Endodermal cell (in vitro differentiated cells): Measurements from ENCODE around the gene GUCD1. TPM values are rescaled to one million over a fixed set of nuclear protein-coding genes. Genes with fewer than 3 reads are reported as not detected.

Experiments used
- DNase-seq: peaks from one replicate; pipeline ENCODE4 v3.0.0-alpha.2; 2017
- H3K27ac ChIP-seq: 2 replicates; pipeline ENCODE4 v1.5.1; 2013; ENCODE audit warnings: mild to moderate bottlenecking, low read depth, low read length, moderate library complexity
- H3K27me3 ChIP-seq: 2 replicates; pipeline ENCODE4 v1.6.1; 2013; ENCODE audit warnings: mild to moderate bottlenecking, low read length, moderate library complexity; ENCODE audit not compliant: insufficient read depth, control insufficient read depth, poor library complexity, severe bottlenecking
- H3K36me3 ChIP-seq: 2 replicates; pipeline ENCODE4 v1.7.0; 2013; ENCODE audit warnings: mild to moderate bottlenecking, low read length, moderate library complexity; ENCODE audit not compliant: control insufficient read depth, insufficient read depth
- H3K4me1 ChIP-seq: one replicate; pipeline ENCODE4 v1.7.0; 2013; ENCODE audit warnings: low read length; ENCODE audit not compliant: control insufficient read depth, insufficient read depth
- H3K4me3 ChIP-seq: 2 replicates; pipeline ENCODE4 v1.5.1; 2013; ENCODE audit warnings: mild to moderate bottlenecking, low read length, moderate library complexity
- H3K9ac ChIP-seq: 2 replicates; pipeline ENCODE4 v1.6.1; 2013; ENCODE audit warnings: mild to moderate bottlenecking, low read length, moderate library complexity; ENCODE audit not compliant: poor library complexity, severe bottlenecking; ENCODE audit errors: extremely low read depth
- H3K9me3 ChIP-seq: 2 replicates; pipeline ENCODE4 v1.6.1; 2013; ENCODE audit warnings: mild to moderate bottlenecking, low read length, moderate library complexity; ENCODE audit not compliant: control insufficient read depth
- H3K27ac Mint-ChIP-seq: 2 replicates; pipeline ENCODE4 v1.8.0; 2020; ENCODE audit warnings: mixed read lengths
- H3K27me3 Mint-ChIP-seq: 2 replicates; pipeline ENCODE4 v1.8.0; 2021; ENCODE audit warnings: mild to moderate bottlenecking, mixed read lengths; ENCODE audit not compliant: insufficient read depth
- H3K36me3 Mint-ChIP-seq: 2 replicates; pipeline ENCODE4 v1.8.0; 2020; ENCODE audit warnings: low read depth, mixed read lengths
- H3K4me1 Mint-ChIP-seq: 2 replicates; pipeline ENCODE4 v1.8.0; 2020; ENCODE audit warnings: mixed read lengths
- H3K4me3 Mint-ChIP-seq: 2 replicates; pipeline ENCODE4 v1.8.0; 2020; ENCODE audit warnings: mild to moderate bottlenecking, moderate library complexity, mixed read lengths
- H3K9me3 Mint-ChIP-seq: 2 replicates; pipeline ENCODE4 v1.8.0; 2020; ENCODE audit warnings: mild to moderate bottlenecking, mixed read lengths
- WGBS, 2 experiments: methylation state at CpG; one replicate each; pipeline versions ENCODE4 v1.1.5 to v1.1.7; 2013; ENCODE audit warnings: missing lambda C conversion rate in 2 of 2, mixed read lengths in 1 of 2; ENCODE audit not compliant: insufficient coverage in 1 of 2, insufficient read length in 1 of 2; 5-methylcytosine and 5-hydroxymethylcytosine counted together
- total RNA-seq, 2 donors: library from RNA; stranded (reverse); fragmentation: NEBNext Ultra II Directional in 1 of 2; extraction: Animal tissue kit (Norgen Biotek cat#: 25700) in 1 of 2; gene quantifications; 2 replicates in 1 of 2; 3 replicates in 1 of 2; pipeline ENCODE4 v1.2.1, GENCODE V29; 2021
- TF ChIP-seq, protein P1 (sequence below): fragments of 200-600 bp; sonication (generic); conservative IDR thresholded peaks from 2 replicates; pipeline ENCODE4 v1.5.0; 2021; ENCODE audit warnings: antibody characterized with exemption, mild to moderate bottlenecking

The GUCD1 gene
- total RNA-seq, 2 donors from 2014 or later = 64.7 to 73.6 TPM

DNA sequence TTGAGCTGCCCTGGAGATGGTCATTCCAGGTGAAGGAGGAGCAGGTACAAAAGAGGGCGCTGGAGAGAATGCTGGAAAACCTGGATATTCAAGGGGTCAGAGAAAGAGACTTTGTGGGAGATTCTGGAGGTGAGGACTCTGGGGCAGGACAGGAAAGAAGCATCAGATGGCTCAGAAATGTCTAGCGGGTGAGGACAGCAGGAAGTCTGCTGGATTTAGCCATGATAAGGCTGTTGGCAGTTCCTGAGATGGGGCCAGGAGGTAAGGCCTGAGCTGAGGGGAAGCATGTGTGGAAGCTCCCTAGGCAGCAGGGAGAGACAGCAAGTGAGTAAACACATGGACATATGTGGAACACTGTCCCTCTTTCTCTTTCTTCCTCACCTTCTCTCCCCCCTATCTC is 58.3 kb downstream of the GUCD1 start:
- Mint-ChIP-seq H3K4me3 (no peak overlapping the region), H3K9me3 (peaks cover 7% of the 10 kb centered on the region), H3K4me1 (peaks cover 32% of the 10 kb centered on the region)

DNA sequence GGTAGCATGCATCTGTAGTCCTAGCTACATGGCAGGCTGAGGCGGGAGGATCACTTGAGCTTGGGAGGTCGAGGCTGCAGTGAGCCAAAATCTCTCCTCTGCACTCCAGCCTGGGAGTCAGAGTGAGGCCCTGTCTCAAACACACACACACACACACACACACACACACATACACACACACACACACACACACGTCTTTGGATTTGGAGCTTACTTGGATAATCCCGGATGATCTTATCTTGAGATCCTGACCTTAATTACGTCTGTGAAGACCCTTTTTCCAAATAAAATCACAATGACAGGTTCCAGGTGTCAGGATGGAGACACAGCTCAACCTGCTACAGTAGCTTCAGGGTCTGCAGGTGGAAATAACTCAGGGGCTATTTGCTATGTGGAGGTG is 58.7 kb downstream of the GUCD1 start:
- Histone ChIP-seq H3K36me3 (no peaks in the 10 kb centered on the region), H3K4me3 (no peak overlapping the region), H3K9ac (no peak overlapping the region), H3K27ac (no peak overlapping the region), H3K27me3 (peaks cover 80% of the 10 kb centered on the region), H3K4me1 (peaks cover 8% of the 10 kb centered on the region), H3K9me3 (no peaks in the 10 kb centered on the region)
- no peak for DNase-seq
- no peaks in the 10 kb centered on the region for H3K36me3 Mint-ChIP-seq
- TF ChIP-seq, protein P1, sequence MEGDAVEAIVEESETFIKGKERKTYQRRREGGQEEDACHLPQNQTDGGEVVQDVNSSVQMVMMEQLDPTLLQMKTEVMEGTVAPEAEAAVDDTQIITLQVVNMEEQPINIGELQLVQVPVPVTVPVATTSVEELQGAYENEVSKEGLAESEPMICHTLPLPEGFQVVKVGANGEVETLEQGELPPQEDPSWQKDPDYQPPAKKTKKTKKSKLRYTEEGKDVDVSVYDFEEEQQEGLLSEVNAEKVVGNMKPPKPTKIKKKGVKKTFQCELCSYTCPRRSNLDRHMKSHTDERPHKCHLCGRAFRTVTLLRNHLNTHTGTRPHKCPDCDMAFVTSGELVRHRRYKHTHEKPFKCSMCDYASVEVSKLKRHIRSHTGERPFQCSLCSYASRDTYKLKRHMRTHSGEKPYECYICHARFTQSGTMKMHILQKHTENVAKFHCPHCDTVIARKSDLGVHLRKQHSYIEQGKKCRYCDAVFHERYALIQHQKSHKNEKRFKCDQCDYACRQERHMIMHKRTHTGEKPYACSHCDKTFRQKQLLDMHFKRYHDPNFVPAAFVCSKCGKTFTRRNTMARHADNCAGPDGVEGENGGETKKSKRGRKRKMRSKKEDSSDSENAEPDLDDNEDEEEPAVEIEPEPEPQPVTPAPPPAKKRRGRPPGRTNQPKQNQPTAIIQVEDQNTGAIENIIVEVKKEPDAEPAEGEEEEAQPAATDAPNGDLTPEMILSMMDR = no peak
- WGBS, 2 experiments = 81 to 83% methylated on average over 2 to 5 of the region's 5 CpGs
- no peak overlapping the region for H3K4me3 Mint-ChIP-seq
- no peak overlapping the region for H3K27ac Mint-ChIP-seq
- peaks cover 7% of the 10 kb centered on the region for H3K9me3 Mint-ChIP-seq
- H3K4me1 Mint-ChIP-seq = peaks cover 28% of the 10 kb centered on the region
- peaks cover 90% of the 10 kb centered on the region for H3K27me3 Mint-ChIP-seq

More for the DNA sequence above, 58.3 kb downstream of the GUCD1 start:
- Histone ChIP-seq H3K4me3 (no peak overlapping the region), H3K4me1 (peaks cover 12% of the 10 kb centered on the region), H3K27me3 (peaks cover 78% of the 10 kb centered on the region), H3K9ac (no peak overlapping the region), H3K27ac (no peak overlapping the region), H3K36me3 (no peaks in the 10 kb centered on the region), H3K9me3 (no peaks in the 10 kb centered on the region)
- DNase-seq = peak; percentile 43
- no peak overlapping the region for H3K27ac Mint-ChIP-seq
- H3K36me3 Mint-ChIP-seq = no peaks in the 10 kb centered on the region
- TF ChIP-seq, protein P1 = no peak
- peaks cover 85% of the 10 kb centered on the region for H3K27me3 Mint-ChIP-seq
- WGBS, 2 experiments = 81 to 90% methylated on average over 2 of the region's 2 CpGs

DNA sequence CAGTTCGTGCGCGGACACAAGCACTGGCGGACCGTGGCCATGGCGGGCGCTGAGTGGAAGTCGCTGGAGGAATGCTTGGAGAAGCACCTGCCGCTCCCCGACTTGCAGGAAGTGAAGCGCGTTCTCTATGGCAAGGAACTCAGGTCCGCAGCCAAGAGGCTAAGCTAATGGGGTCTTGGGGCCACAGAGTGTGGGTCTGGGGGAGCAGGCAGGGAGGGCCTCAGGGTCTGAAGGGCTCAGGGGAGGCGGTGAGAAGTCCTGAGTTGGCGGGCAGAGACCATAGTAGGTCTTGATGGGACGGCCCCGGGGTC is 59.6 kb downstream of the GUCD1 start:
- Histone ChIP-seq H3K27ac (no peak overlapping the region), H3K4me1 (no peaks in the 10 kb centered on the region), H3K9me3 (no peaks in the 10 kb centered on the region), H3K36me3 (no peaks in the 10 kb centered on the region), H3K4me3 (no peak overlapping the region), H3K9ac (no peak overlapping the region), H3K27me3 (peaks cover 80% of the 10 kb centered on the region)
- Mint-ChIP-seq H3K36me3 (no peaks in the 10 kb centered on the region), H3K9me3 (peaks cover 7% of the 10 kb centered on the region), H3K4me1 (peaks cover 18% of the 10 kb centered on the region), H3K27ac (no peak overlapping the region), H3K27me3 (peaks cover 93% of the 10 kb centered on the region), H3K4me3 (peak overlapping the region; percentile 44)
- whole genome bisulfite sequencing, 2 experiments = 93 to 97% methylated on average over 12 to 17 of the region's 17 CpGs
- DNase-seq = no peak
- TF ChIP-seq, protein P1 = no peak
